SK-N-SH treated with all-trans-retinoic acid at 6 μM for 48 hours (cell line): ENCODE results near the gene RGS16.

ENCODE experiments used
- ATAC-seq: fragments of 200-7000 bp; cut with Tn5 transposase; 3 replicates; pipeline ENCODE4 v1.9.1; 2020; ENCODE audit warnings: mild to moderate bottlenecking, moderate library complexity
- BACH2 ChIP-seq: fragments of 250-450 bp; sonication (Bioruptor Pico); IDR thresholded peaks from 2 replicates; pipeline ENCODE4 v1.9.0; 2021; ENCODE audit warnings: mild to moderate bottlenecking, borderline replicate concordance
- CSDC2 ChIP-seq: fragments of 250-450 bp; sonication (Bioruptor Pico); IDR thresholded peaks from 2 replicates; pipeline ENCODE4 v1.5.0; 2020; ENCODE audit warnings: mild to moderate bottlenecking, moderate library complexity
- CSRNP3 ChIP-seq: fragments of 250-450 bp; sonication (Bioruptor Pico); IDR thresholded peaks from 2 replicates; pipeline ENCODE4 v1.5.1; 2021; ENCODE audit warnings: mild to moderate bottlenecking, moderate library complexity
- ESRRG ChIP-seq: fragments of 250-450 bp; sonication (Bioruptor Pico); IDR thresholded peaks from 2 replicates; pipeline ENCODE4 v1.6.1; 2021; ENCODE audit warnings: mild to moderate bottlenecking
- ISL1 ChIP-seq: fragments of 250-450 bp; sonication (Bioruptor Pico); IDR thresholded peaks from 2 replicates; pipeline ENCODE4 v2.1.2; 2022; ENCODE audit warnings: mild to moderate bottlenecking, moderate library complexity
- OSR1 ChIP-seq: fragments of 250-450 bp; sonication (Bioruptor Pico); IDR thresholded peaks from 2 replicates; pipeline ENCODE4 v1.8.0; 2022; ENCODE audit warnings: moderate library complexity, mild to moderate bottlenecking, inconsistent platforms
- PATZ1 ChIP-seq: fragments of 250-450 bp; sonication (Bioruptor Pico); IDR thresholded peaks from 2 replicates; pipeline ENCODE4 v1.8.0; 2020; ENCODE audit warnings: mild to moderate bottlenecking, moderate library complexity, borderline replicate concordance
- PPARA ChIP-seq: fragments of 250-450 bp; sonication (Bioruptor Pico); IDR thresholded peaks from 2 replicates; pipeline ENCODE4 v1.5.0; 2020; ENCODE audit warnings: mild to moderate bottlenecking, borderline replicate concordance
- SNAI2 ChIP-seq: fragments of 250-450 bp; sonication (Bioruptor Pico); IDR thresholded peaks from 2 replicates; pipeline ENCODE4 v1.5.0; 2020; ENCODE audit warnings: mild to moderate bottlenecking, moderate library complexity
- TCF4 ChIP-seq: fragments of 250-450 bp; sonication (Bioruptor Pico); IDR thresholded peaks from 2 replicates; pipeline ENCODE4 v1.8.0; 2021; ENCODE audit warnings: mild to moderate bottlenecking, moderate library complexity, borderline replicate concordance
- TOX ChIP-seq: fragments of 250-450 bp; sonication (Bioruptor Pico); IDR thresholded peaks from 2 replicates; pipeline ENCODE4 v1.8.0; 2021; ENCODE audit warnings: mild to moderate bottlenecking, moderate library complexity, borderline replicate concordance
- ZC3H10 ChIP-seq: fragments of 250-450 bp; sonication (Bioruptor Pico); IDR thresholded peaks from 2 replicates; pipeline ENCODE4 v1.5.1; 2021; ENCODE audit warnings: mild to moderate bottlenecking, moderate library complexity
- ZFP3 ChIP-seq: fragments of 250-450 bp; sonication (Bioruptor Pico); IDR thresholded peaks from 2 replicates; pipeline ENCODE4 v1.5.0; 2020; ENCODE audit warnings: mild to moderate bottlenecking, moderate library complexity
- ZFP30 ChIP-seq: fragments of 450-650 bp; formaldehyde crosslinking; IDR thresholded peaks from 2 replicates; pipeline ENCODE4 v1.5.0; 2022; ENCODE audit warnings: mild to moderate bottlenecking, moderate library complexity
- ZNF565 ChIP-seq: fragments of 450-650 bp; formaldehyde crosslinking; conservative IDR thresholded peaks from 2 replicates; pipeline ENCODE4 v1.5.0; 2020; ENCODE audit warnings: low read depth, mild to moderate bottlenecking, moderate library complexity
- ZNF70 ChIP-seq: fragments of 450-650 bp; formaldehyde crosslinking; IDR thresholded peaks from 2 replicates; pipeline ENCODE4 v1.5.0; 2020; ENCODE audit warnings: mild to moderate bottlenecking, moderate library complexity
- ZNF8 ChIP-seq: fragments of 450-650 bp; formaldehyde crosslinking; IDR thresholded peaks from 2 replicates; pipeline ENCODE4 v1.5.0; 2020; ENCODE audit warnings: mild to moderate bottlenecking, moderate library complexity
- TF ChIP-seq, protein P1 (sequence below): fragments of 250-450 bp; sonication (Bioruptor Pico); IDR thresholded peaks from 2 replicates; pipeline ENCODE4 v1.5.0; 2020; ENCODE audit warnings: mild to moderate bottlenecking, moderate library complexity
- TF ChIP-seq, protein P2 (sequence below): fragments of 250-450 bp; sonication (Bioruptor Pico); IDR thresholded peaks from 2 replicates; pipeline ENCODE4 v1.8.0; 2021; ENCODE audit warnings: low read depth, mild to moderate bottlenecking, moderate library complexity, borderline replicate concordance
- TF ChIP-seq, protein P3 (sequence below): fragments of 250-450 bp; sonication (Bioruptor Pico); IDR thresholded peaks from 2 replicates; pipeline ENCODE4 v1.5.1; 2020; ENCODE audit warnings: low read depth, mild to moderate bottlenecking, moderate library complexity

Gene RGS16

DNA sequence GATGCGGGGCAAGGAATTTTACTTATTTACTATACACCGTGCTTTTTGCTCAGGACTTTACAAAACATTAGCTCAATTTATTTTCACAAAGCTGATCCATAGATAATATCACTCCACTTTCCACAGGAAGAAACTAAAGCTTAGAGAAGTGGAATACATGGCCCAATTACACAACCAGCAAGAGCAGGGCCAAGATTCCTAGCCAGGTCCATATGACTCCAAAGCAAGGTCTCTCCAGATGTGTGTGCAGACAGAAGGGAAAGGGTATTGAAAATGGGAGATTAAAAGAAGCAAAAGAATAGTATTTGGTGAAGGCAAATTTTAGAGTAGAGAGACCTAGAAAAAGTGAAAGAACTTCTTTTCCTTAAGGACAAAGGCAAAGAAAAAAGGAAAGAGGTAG lies 49.8 kb upstream of the RGS16 start (continued):
- TF ChIP-seq CSRNP3 (CRISPR knock-in tag): no peak
- TF ChIP-seq SNAI2: no peak
- TF ChIP-seq, all 23 proteins: peak for 0

- ATAC-seq: no peak
- TF ChIP-seq PPARA (CRISPR knock-in tag): no peak
- TF ChIP-seq, protein P1, sequence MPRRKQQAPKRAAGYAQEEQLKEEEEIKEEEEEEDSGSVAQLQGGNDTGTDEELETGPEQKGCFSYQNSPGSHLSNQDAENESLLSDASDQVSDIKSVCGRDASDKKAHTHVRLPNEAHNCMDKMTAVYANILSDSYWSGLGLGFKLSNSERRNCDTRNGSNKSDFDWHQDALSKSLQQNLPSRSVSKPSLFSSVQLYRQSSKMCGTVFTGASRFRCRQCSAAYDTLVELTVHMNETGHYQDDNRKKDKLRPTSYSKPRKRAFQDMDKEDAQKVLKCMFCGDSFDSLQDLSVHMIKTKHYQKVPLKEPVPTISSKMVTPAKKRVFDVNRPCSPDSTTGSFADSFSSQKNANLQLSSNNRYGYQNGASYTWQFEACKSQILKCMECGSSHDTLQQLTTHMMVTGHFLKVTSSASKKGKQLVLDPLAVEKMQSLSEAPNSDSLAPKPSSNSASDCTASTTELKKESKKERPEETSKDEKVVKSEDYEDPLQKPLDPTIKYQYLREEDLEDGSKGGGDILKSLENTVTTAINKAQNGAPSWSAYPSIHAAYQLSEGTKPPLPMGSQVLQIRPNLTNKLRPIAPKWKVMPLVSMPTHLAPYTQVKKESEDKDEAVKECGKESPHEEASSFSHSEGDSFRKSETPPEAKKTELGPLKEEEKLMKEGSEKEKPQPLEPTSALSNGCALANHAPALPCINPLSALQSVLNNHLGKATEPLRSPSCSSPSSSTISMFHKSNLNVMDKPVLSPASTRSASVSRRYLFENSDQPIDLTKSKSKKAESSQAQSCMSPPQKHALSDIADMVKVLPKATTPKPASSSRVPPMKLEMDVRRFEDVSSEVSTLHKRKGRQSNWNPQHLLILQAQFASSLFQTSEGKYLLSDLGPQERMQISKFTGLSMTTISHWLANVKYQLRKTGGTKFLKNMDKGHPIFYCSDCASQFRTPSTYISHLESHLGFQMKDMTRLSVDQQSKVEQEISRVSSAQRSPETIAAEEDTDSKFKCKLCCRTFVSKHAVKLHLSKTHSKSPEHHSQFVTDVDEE (CRISPR knock-in tag): no peak
- TF ChIP-seq SNAI2: no peak
- TF ChIP-seq ZFP3 (CRISPR knock-in tag): no peak
- no peak for TF ChIP-seq ZNF8 (CRISPR knock-in tag)
- TF ChIP-seq OSR1 (CRISPR knock-in tag): no peak
- TF ChIP-seq ZNF70: no peak
- TF ChIP-seq TCF4 (CRISPR knock-in tag): no peak
- no peak for TF ChIP-seq CSRNP3 (CRISPR knock-in tag)
- no peak for TF ChIP-seq ZNF565 (CRISPR knock-in tag)
- TF ChIP-seq ZC3H10: no peak
- TF ChIP-seq ISL1: no peak
- TF ChIP-seq ZFP30 (CRISPR knock-in tag): no peak
- no peak for TF ChIP-seq PATZ1 (CRISPR knock-in tag)
- TF ChIP-seq, protein P2, sequence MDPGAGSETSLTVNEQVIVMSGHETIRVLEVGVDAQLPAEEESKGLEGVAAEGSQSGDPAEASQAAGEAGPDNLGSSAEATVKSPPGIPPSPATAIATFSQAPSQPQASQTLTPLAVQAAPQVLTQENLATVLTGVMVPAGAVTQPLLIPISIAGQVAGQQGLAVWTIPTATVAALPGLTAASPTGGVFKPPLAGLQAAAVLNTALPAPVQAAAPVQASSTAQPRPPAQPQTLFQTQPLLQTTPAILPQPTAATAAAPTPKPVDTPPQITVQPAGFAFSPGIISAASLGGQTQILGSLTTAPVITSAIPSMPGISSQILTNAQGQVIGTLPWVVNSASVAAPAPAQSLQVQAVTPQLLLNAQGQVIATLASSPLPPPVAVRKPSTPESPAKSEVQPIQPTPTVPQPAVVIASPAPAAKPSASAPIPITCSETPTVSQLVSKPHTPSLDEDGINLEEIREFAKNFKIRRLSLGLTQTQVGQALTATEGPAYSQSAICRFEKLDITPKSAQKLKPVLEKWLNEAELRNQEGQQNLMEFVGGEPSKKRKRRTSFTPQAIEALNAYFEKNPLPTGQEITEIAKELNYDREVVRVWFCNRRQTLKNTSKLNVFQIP: no peak
- TF ChIP-seq TOX (CRISPR knock-in tag): no peak
- TF ChIP-seq, protein P3, sequence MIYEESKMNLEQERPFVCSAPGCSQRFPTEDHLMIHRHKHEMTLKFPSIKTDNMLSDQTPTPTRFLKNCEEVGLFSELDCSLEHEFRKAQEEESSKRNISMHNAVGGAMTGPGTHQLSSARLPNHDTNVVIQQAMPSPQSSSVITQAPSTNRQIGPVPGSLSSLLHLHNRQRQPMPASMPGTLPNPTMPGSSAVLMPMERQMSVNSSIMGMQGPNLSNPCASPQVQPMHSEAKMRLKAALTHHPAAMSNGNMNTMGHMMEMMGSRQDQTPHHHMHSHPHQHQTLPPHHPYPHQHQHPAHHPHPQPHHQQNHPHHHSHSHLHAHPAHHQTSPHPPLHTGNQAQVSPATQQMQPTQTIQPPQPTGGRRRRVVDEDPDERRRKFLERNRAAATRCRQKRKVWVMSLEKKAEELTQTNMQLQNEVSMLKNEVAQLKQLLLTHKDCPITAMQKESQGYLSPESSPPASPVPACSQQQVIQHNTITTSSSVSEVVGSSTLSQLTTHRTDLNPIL (CRISPR knock-in tag): no peak
- no peak for TF ChIP-seq CSDC2
Measured at GRCh38 chr1:182652933-182653332, 48.7 kb upstream of the RGS16 start.

DNA sequence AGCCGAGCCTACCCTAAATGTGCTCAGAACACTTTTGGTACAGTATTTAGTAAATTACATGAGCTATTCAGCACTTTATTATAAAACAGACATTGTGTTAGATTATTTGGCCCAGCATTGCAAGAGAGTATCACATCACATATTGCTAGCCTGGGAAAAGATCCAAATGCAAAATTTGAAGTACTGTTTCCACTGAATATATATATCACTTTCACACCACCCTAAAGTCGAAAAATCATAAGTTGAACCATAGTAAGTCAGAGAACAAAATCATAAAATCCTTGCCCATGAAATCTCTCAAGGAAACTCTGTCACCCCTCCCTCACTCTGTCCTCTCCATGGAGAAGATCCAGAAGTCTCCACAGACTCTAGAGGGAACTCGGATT lies 47.1 kb upstream of the RGS16 start:
- TF ChIP-seq TCF4 (CRISPR knock-in tag) (no peak), CSDC2 (no peak), ZFP30 (CRISPR knock-in tag) (no peak), ZFP3 (CRISPR knock-in tag) (no peak), BACH2 (no peak), ESRRG (CRISPR knock-in tag) (no peak), ZNF8 (CRISPR knock-in tag) (no peak)
- TF ChIP-seq, protein P1 (CRISPR knock-in tag): no peak
- TF ChIP-seq, protein P3 (CRISPR knock-in tag): no peak
- no peak for ATAC-seq
